Smooth muscle cell (in vitro differentiated cells): ENCODE results near the gene RNF157. TPM values are rescaled to one million over a fixed set of nuclear protein-coding genes. Genes with fewer than 3 reads are reported as not detected.

Experiments
- DNase-seq: peaks from one replicate; lab custom pipeline; 2025; ENCODE audit not compliant: unreplicated experiment; lab: John Stamatoyannopoulos, UW
- H2AFZ ChIP-seq: fragments of 200-600 bp; sonication (generic); 2 replicates; pipeline ENCODE4 v1.6.0; 2016; ENCODE audit warnings: antibody characterized with exemption, low read depth, mild to moderate bottlenecking
- H3F3A ChIP-seq: fragments of 200-600 bp; sonication (generic); 2 replicates; pipeline ENCODE4 v1.6.0; 2017; ENCODE audit warnings: antibody characterized with exemption, low read depth
- H3K27ac ChIP-seq: fragments of 200-600 bp; sonication (generic); 2 replicates; pipeline ENCODE4 v1.5.1; 2016; ENCODE audit warnings: low read depth, mild to moderate bottlenecking
- H3K27me3 ChIP-seq: fragments of 200-600 bp; sonication (generic); 2 replicates; pipeline ENCODE4 v1.6.1; 2016; ENCODE audit warnings: low read depth, mild to moderate bottlenecking
- H3K36me3 ChIP-seq: fragments of 200-600 bp; sonication (generic); 2 replicates; pipeline ENCODE4 v1.5.1; 2016; ENCODE audit warnings: low read depth
- H3K4me1 ChIP-seq: fragments of 200-600 bp; sonication (generic); 2 replicates; pipeline ENCODE4 v1.5.1; 2016; ENCODE audit warnings: low read depth
- H3K4me2 ChIP-seq: fragments of 200-600 bp; sonication (generic); 2 replicates; pipeline ENCODE4 v1.6.0; 2016; ENCODE audit warnings: mild to moderate bottlenecking
- H3K4me3 ChIP-seq: fragments of 200-600 bp; sonication (generic); 2 replicates; pipeline ENCODE4 v1.5.1; 2016; ENCODE audit warnings: mild to moderate bottlenecking
- H3K79me2 ChIP-seq: fragments of 200-600 bp; sonication (generic); 2 replicates; pipeline ENCODE4 v1.6.0; 2016; ENCODE audit warnings: low read depth, mild to moderate bottlenecking
- H3K9ac ChIP-seq: fragments of 200-600 bp; sonication (generic); 2 replicates; pipeline ENCODE4 v1.6.0; 2016; ENCODE audit warnings: low read depth
- H3K9me3 ChIP-seq: fragments of 200-600 bp; sonication (generic); replicated peaks from 2 replicates; pipeline ENCODE4 v1.5.1; 2016; ENCODE audit warnings: low read depth
- H4K20me1 ChIP-seq: fragments of 200-600 bp; sonication (generic); 2 replicates; pipeline ENCODE4 v1.6.0; 2016; ENCODE audit warnings: low read depth
- WGBS: methylation state at CpG from one replicate; pipeline ENCODE4 v1.1.7; 2016; ENCODE audit warnings: low lambda C conversion rate; 5-methylcytosine and 5-hydroxymethylcytosine counted together
- polyA plus RNA-seq: library from polyadenylated mRNA; unstranded; fragments of >200 nt; fragmentation: Nextera tagmentation; extraction: Ambion mirVana; gene quantifications from 2 replicates; pipeline ENCODE4 v1.2.1, GENCODE V29; 2016
- total RNA-seq: library from RNA; depleted of rRNA; stranded (reverse); fragments of >200 nt; gene quantifications from 2 replicates; pipeline ENCODE4 v1.2.3, GENCODE V29; 2014
- TF ChIP-seq, protein P1 (sequence below): fragments of 200-600 bp; sonication (generic); IDR thresholded peaks from 2 replicates; pipeline ENCODE4 v1.5.1; 2017; ENCODE audit warnings: borderline replicate concordance, mild to moderate bottlenecking, antibody characterized with exemption; ENCODE audit not compliant: insufficient read depth, poor library complexity, severe bottlenecking

Gene RNF157
- total and polyA plus RNA-seq, 2 experiments from 2014 or later: 0.09 to 0.63 TPM

- DNase-seq: no peak
- H3K9ac ChIP-seq: no peak overlapping the region
- H2AFZ ChIP-seq: no peak overlapping the region
Observed at GRCh38 chr17:76262732-76263344, 22.5 kb upstream of the RNF157 start.

GRCh38 chr17:76261421-76262215, 21.3 kb upstream of the RNF157 start:
- Histone ChIP-seq H3K9ac (no peak overlapping the region), H4K20me1 (no peaks in the 10 kb centered on the region), H3K27ac (no peak overlapping the region), H3K4me1 (peaks cover 2% of the 10 kb centered on the region), H3K27me3 (no peaks in the 10 kb centered on the region), H3K36me3 (no peaks in the 10 kb centered on the region), H3K9me3 (no peaks in the 10 kb centered on the region), H2AFZ (no peak overlapping the region), H3K4me2 (no peak overlapping the region), H3K4me3 (no peak overlapping the region), H3K79me2 (peaks cover 11% of the 10 kb centered on the region), H3F3A (peaks cover 9% of the 10 kb centered on the region)
- DNase-seq: no peak
- TF ChIP-seq, protein P1, sequence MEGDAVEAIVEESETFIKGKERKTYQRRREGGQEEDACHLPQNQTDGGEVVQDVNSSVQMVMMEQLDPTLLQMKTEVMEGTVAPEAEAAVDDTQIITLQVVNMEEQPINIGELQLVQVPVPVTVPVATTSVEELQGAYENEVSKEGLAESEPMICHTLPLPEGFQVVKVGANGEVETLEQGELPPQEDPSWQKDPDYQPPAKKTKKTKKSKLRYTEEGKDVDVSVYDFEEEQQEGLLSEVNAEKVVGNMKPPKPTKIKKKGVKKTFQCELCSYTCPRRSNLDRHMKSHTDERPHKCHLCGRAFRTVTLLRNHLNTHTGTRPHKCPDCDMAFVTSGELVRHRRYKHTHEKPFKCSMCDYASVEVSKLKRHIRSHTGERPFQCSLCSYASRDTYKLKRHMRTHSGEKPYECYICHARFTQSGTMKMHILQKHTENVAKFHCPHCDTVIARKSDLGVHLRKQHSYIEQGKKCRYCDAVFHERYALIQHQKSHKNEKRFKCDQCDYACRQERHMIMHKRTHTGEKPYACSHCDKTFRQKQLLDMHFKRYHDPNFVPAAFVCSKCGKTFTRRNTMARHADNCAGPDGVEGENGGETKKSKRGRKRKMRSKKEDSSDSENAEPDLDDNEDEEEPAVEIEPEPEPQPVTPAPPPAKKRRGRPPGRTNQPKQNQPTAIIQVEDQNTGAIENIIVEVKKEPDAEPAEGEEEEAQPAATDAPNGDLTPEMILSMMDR: no peak
- 87% methylated on average over 23 of the region's 23 CpGs for WGBS

More at GRCh38 chr17:76262732-76263344, 22.5 kb upstream of the RNF157 start:
- Histone ChIP-seq H3K9me3 (no peaks in the 10 kb centered on the region), H3K27ac (peak overlapping the region; percentile 91), H4K20me1 (no peaks in the 10 kb centered on the region), H3K79me2 (peaks cover 21% of the 10 kb centered on the region), H3K36me3 (no peaks in the 10 kb centered on the region), H3K27me3 (no peaks in the 10 kb centered on the region), H3K4me2 (no peak overlapping the region), H3F3A (peaks cover 9% of the 10 kb centered on the region), H3K4me1 (peaks cover 11% of the 10 kb centered on the region), H3K4me3 (no peak overlapping the region)
- WGBS: 71% methylated on average over 9 of the region's 9 CpGs
- TF ChIP-seq, protein P1: no peak

- no peaks in the 10 kb centered on the region for H3K27me3 ChIP-seq
- peaks cover 9% of the 10 kb centered on the region for H3F3A ChIP-seq
- no peak overlapping the region for H2AFZ ChIP-seq
- H3K4me2 ChIP-seq: no peak overlapping the region
- H3K4me1 ChIP-seq: no peaks in the 10 kb centered on the region
- H3K27ac ChIP-seq: no peak overlapping the region
- H3K4me3 ChIP-seq: no peak overlapping the region
- peaks cover 1% of the 10 kb centered on the region for H3K79me2 ChIP-seq
- no peak for DNase-seq
- H4K20me1 ChIP-seq: no peaks in the 10 kb centered on the region
- TF ChIP-seq, protein P1: no peak
- H3K36me3 ChIP-seq: no peaks in the 10 kb centered on the region
- no peaks in the 10 kb centered on the region for H3K9me3 ChIP-seq
- no peak overlapping the region for H3K9ac ChIP-seq
- WGBS: 85% methylated on average over 5 of the region's 5 CpGs
Observed at GRCh38 chr17:76260669-76261068, 20.4 kb upstream of the RNF157 start.
